Mononuclear cell (primary cell): ENCODE measurements around the gene THSD4. TPM values are rescaled to one million over a fixed set of nuclear protein-coding genes. Genes with fewer than 3 reads are reported as not detected.

Experiments
- H3K27me3 ChIP-seq: 2 replicates; pipeline ENCODE4 v1.6.0; 2011; ENCODE audit warnings: low read length, control low read depth; ENCODE audit not compliant: insufficient read depth
- H3K4me1 ChIP-seq: 2 replicates; pipeline ENCODE4 v1.5.1; 2011; ENCODE audit warnings: mild to moderate bottlenecking, low read length, control low read depth; ENCODE audit not compliant: insufficient read depth
- H3K4me3 ChIP-seq: 2 replicates; pipeline ENCODE4 v1.5.1; 2011; ENCODE audit warnings: mild to moderate bottlenecking, low read length, moderate library complexity
- H3K9me3 ChIP-seq: 2 replicates; pipeline ENCODE4 v1.5.1; 2011; ENCODE audit warnings: low read depth, mild to moderate bottlenecking, control low read depth, low read length
- total RNA-seq: library from RNA; depleted of rRNA; stranded (reverse); fragments of >200 nt; gene quantifications from one replicate; pipeline ENCODE4 v1.2.3, GENCODE V29; 2012

Gene THSD4
- total RNA-seq, 1 donor = 0.10 TPM

GRCh38 chr15:71596672-71597071, 481.4 kb downstream of the THSD4 start:
- no peaks in the 10 kb centered on the region for H3K9me3 ChIP-seq
- H3K27me3 ChIP-seq = no peaks in the 10 kb centered on the region
- no peaks in the 10 kb centered on the region for H3K4me1 ChIP-seq
- no peak overlapping the region for H3K4me3 ChIP-seq

- no peaks in the 10 kb centered on the region for H3K9me3 ChIP-seq
- H3K4me3 ChIP-seq = no peak overlapping the region
- no peaks in the 10 kb centered on the region for H3K27me3 ChIP-seq
- no peaks in the 10 kb centered on the region for H3K4me1 ChIP-seq
Measured at GRCh38 chr15:71597126-71597525, 481.9 kb downstream of the THSD4 start.

GRCh38 chr15:71597637-71598036, 482.4 kb downstream of the THSD4 start:
- H3K9me3 ChIP-seq = no peaks in the 10 kb centered on the region
- no peak overlapping the region for H3K4me3 ChIP-seq
- no peaks in the 10 kb centered on the region for H3K27me3 ChIP-seq
- no peaks in the 10 kb centered on the region for H3K4me1 ChIP-seq

- Histone ChIP-seq H3K4me3 (no peak overlapping the region), H3K27me3 (no peaks in the 10 kb centered on the region), H3K4me1 (no peaks in the 10 kb centered on the region), H3K9me3 (no peaks in the 10 kb centered on the region)
Measured at GRCh38 chr15:71598741-71599140, 483.5 kb downstream of the THSD4 start.

GRCh38 chr15:71599418-71600151, 484.3 kb downstream of the THSD4 start:
- Histone ChIP-seq H3K4me1 (no peaks in the 10 kb centered on the region), H3K4me3 (no peak overlapping the region), H3K9me3 (no peaks in the 10 kb centered on the region), H3K27me3 (no peaks in the 10 kb centered on the region)

GRCh38 chr15:71600237-71600636, 485.0 kb downstream of the THSD4 start:
- Histone ChIP-seq H3K4me3 (no peak overlapping the region), H3K9me3 (no peaks in the 10 kb centered on the region), H3K27me3 (no peaks in the 10 kb centered on the region), H3K4me1 (no peaks in the 10 kb centered on the region)

- Histone ChIP-seq H3K9me3 (no peaks in the 10 kb centered on the region), H3K4me3 (no peak overlapping the region), H3K4me1 (no peaks in the 10 kb centered on the region), H3K27me3 (no peaks in the 10 kb centered on the region)
Measured at GRCh38 chr15:71601038-71601834, 486.0 kb downstream of the THSD4 start.

GRCh38 chr15:71603379-71603778, 488.1 kb downstream of the THSD4 start:
- H3K4me1 ChIP-seq = no peaks in the 10 kb centered on the region
- no peaks in the 10 kb centered on the region for H3K9me3 ChIP-seq
- H3K27me3 ChIP-seq = no peaks in the 10 kb centered on the region
- H3K4me3 ChIP-seq = no peak overlapping the region

- Histone ChIP-seq H3K9me3 (no peaks in the 10 kb centered on the region), H3K4me3 (no peak overlapping the region), H3K4me1 (no peaks in the 10 kb centered on the region), H3K27me3 (no peaks in the 10 kb centered on the region)
Measured at GRCh38 chr15:71607383-71607782, 492.1 kb downstream of the THSD4 start.

- no peaks in the 10 kb centered on the region for H3K9me3 ChIP-seq
- no peaks in the 10 kb centered on the region for H3K4me1 ChIP-seq
- no peaks in the 10 kb centered on the region for H3K27me3 ChIP-seq
- no peak overlapping the region for H3K4me3 ChIP-seq
Measured at GRCh38 chr15:71610728-71611552, 495.7 kb downstream of the THSD4 start.

- Histone ChIP-seq H3K4me3 (no peak overlapping the region), H3K9me3 (no peaks in the 10 kb centered on the region), H3K4me1 (no peaks in the 10 kb centered on the region), H3K27me3 (no peaks in the 10 kb centered on the region)
Measured at GRCh38 chr15:71611553-71612396, 496.5 kb downstream of the THSD4 start.

GRCh38 chr15:71612397-71612722, 497.1 kb downstream of the THSD4 start:
- no peaks in the 10 kb centered on the region for H3K4me1 ChIP-seq
- H3K4me3 ChIP-seq = no peak overlapping the region
- no peaks in the 10 kb centered on the region for H3K9me3 ChIP-seq
- no peaks in the 10 kb centered on the region for H3K27me3 ChIP-seq

- no peaks in the 10 kb centered on the region for H3K9me3 ChIP-seq
- H3K4me3 ChIP-seq = no peak overlapping the region
- H3K4me1 ChIP-seq = no peaks in the 10 kb centered on the region
- no peaks in the 10 kb centered on the region for H3K27me3 ChIP-seq
Measured at GRCh38 chr15:71612869-71613268, 497.6 kb downstream of the THSD4 start.

GRCh38 chr15:71623111-71623510, 507.8 kb downstream of the THSD4 start:
- H3K27me3 ChIP-seq = no peaks in the 10 kb centered on the region
- no peak overlapping the region for H3K4me3 ChIP-seq

More at GRCh38 chr15:71623111-71623510, 507.8 kb downstream of the THSD4 start:
- Histone ChIP-seq H3K4me1 (no peaks in the 10 kb centered on the region), H3K9me3 (no peaks in the 10 kb centered on the region)
